HCT116 (cell line): Measurements from ENCODE around the gene SIT1. TPM values are rescaled to one million over a fixed set of nuclear protein-coding genes. Genes with fewer than 3 reads are reported as not detected.

ENCODE experiments used
- ATAC-seq: fragments of 200-7000 bp; cut with Tn5 transposase; 2 replicates; pipeline ENCODE4 v1.9.1; 2020; ENCODE audit warnings: mild to moderate bottlenecking, moderate library complexity
- BruUV-seq: library from RNA; stranded (reverse); fragments of 400-500 nt; replicated peaks from 2 replicates; lab custom pipeline; 2021; lab: Mats Ljungman, UMichigan
- CTCF ChIA-PET: fragments of 300-600 bp; sonication (Branson Sonifier 250); formaldehyde crosslinking; loops from one replicate; lab custom pipeline; 2021; ENCODE audit warnings: antibody characterized with exemption; lab: Charles Lee
- POLR2A ChIA-PET: fragments of 300-600, 350-600 bp; sonication (Branson Sonifier 250); formaldehyde crosslinking; loops from one replicate; lab custom pipeline; 2021; ENCODE audit warnings: antibody characterized with exemption; lab: Charles Lee
- RAD21 ChIA-PET, 2 experiments: fragments of 300-600 bp; sonication (Branson Sonifier 250); formaldehyde crosslinking; loops; one replicate each; lab custom pipeline; 2023; ENCODE audit warnings: low total read pairs in 2 of 2; ENCODE audit not compliant: uncharacterized antibody in 2 of 2, unreplicated experiment in 2 of 2, low non-redundant PET in 1 of 2; lab: Charles Lee
- DNase-seq: peaks from one replicate; pipeline ENCODE4 v3.0.0-alpha.2; 2010; ENCODE audit warnings: low read depth, low spot score
- H2AFZ ChIP-seq: fragments of 200-600 bp; shearing (Covaris generic), sonication (generic); 2 replicates; pipeline ENCODE4 v1.6.1; 2017; ENCODE audit warnings: low read depth, mixed run types, mixed read lengths, antibody characterized with exemption, low read length; ENCODE audit not compliant: poor library complexity, severe bottlenecking
- H3K27ac ChIP-seq: 2 replicates; pipeline ENCODE4 v1.5.1; 2012; ENCODE audit warnings: low read depth, low read length
- H3K27me3 ChIP-seq: fragments of 200-600 bp; sonication (generic); 2 replicates; pipeline ENCODE4 v1.6.1; 2016; ENCODE audit warnings: mixed run types, low read length, mixed read lengths; ENCODE audit not compliant: insufficient read depth
- H3K36me3 ChIP-seq, 2 experiments: fragments of 200-500 bp in 1 of 2; fragments of 200-600 bp in 1 of 2; sonication (Bioruptor generic) in 1 of 2; sonication (generic) in 1 of 2; 2 replicates each; pipeline versions ENCODE4 v1.5.1 to v1.6.1; 2014 to 2016; ENCODE audit warnings: low read length in 2 of 2, inconsistent platforms in 1 of 2, mixed read lengths in 1 of 2, mixed run types in 1 of 2; ENCODE audit not compliant: insufficient read depth in 2 of 2, control insufficient read depth in 1 of 2
- H3K4me1 ChIP-seq, 2 experiments: fragments of 200-600 bp in 1 of 2; sonication (generic) in 1 of 2; 2 replicates each; pipeline versions ENCODE4 v1.5.1 to v1.6.1; 2012 to 2017; ENCODE audit warnings: low read length in 2 of 2, inconsistent platforms in 1 of 2, mild to moderate bottlenecking in 1 of 2, mixed read lengths in 1 of 2, mixed run types in 1 of 2, moderate library complexity in 1 of 2; ENCODE audit not compliant: insufficient read depth in 2 of 2, control insufficient read depth in 1 of 2
- H3K4me2 ChIP-seq: fragments of 200-600 bp; sonication (generic); 2 replicates; pipeline ENCODE4 v1.6.1; 2017; ENCODE audit warnings: mixed run types, low read length, mixed read lengths
- H3K4me3 ChIP-seq, 2 experiments: fragments of 200-600 bp in 1 of 2; sonication (generic) in 1 of 2; replicated peaks in 1 of 2; 2 replicates each; pipeline ENCODE4 v1.5.1; 2011 to 2016; ENCODE audit warnings: low read length in 2 of 2, control low read depth in 1 of 2, low read depth in 1 of 2, mild to moderate bottlenecking in 1 of 2, mixed read lengths in 1 of 2, mixed run types in 1 of 2
- H3K79me2 ChIP-seq: fragments of 200-600 bp; sonication (generic); 2 replicates; pipeline ENCODE4 v1.6.1; 2017; ENCODE audit warnings: mild to moderate bottlenecking, mixed run types, low read length, moderate library complexity, mixed read lengths; ENCODE audit not compliant: insufficient read depth
- H3K9ac ChIP-seq: fragments of 200-600 bp; sonication (generic); 2 replicates; pipeline ENCODE4 v1.6.1; 2016; ENCODE audit warnings: low read length, mixed read lengths
- H3K9me2 ChIP-seq: fragments of 200-600 bp; sonication (generic), shearing (Covaris generic); 2 replicates; pipeline ENCODE4 v1.6.1; 2017; ENCODE audit warnings: mixed run types, mild to moderate bottlenecking, moderate library complexity; ENCODE audit not compliant: insufficient read depth
- H3K9me3 ChIP-seq, 2 experiments: fragments of 200-500 bp in 1 of 2; fragments of 200-600 bp in 1 of 2; sonication (Bioruptor generic) in 1 of 2; sonication (generic) in 1 of 2; 2 replicates each; pipeline ENCODE4 v1.6.1; 2014 to 2017; ENCODE audit warnings: low read length in 2 of 2, mixed read lengths in 2 of 2, inconsistent platforms in 1 of 2, low read depth in 1 of 2, mild to moderate bottlenecking in 1 of 2, mixed run types in 1 of 2, moderate library complexity in 1 of 2; ENCODE audit not compliant: control insufficient read depth in 1 of 2, insufficient read depth in 1 of 2
- H4K20me1 ChIP-seq: fragments of 200-600 bp; sonication (generic), shearing (Covaris generic); 2 replicates; pipeline ENCODE4 v1.6.1; 2017; ENCODE audit warnings: mixed run types, mild to moderate bottlenecking, moderate library complexity; ENCODE audit not compliant: insufficient read depth
- ATF3 ChIP-seq: IDR thresholded peaks from 2 replicates; pipeline ENCODE4 v1.6.1; 2012
- ELF1 ChIP-seq: IDR thresholded peaks from 2 replicates; pipeline ENCODE4 v1.6.1; 2012; ENCODE audit warnings: low read depth, borderline replicate concordance
- RAD21 ChIP-seq: IDR thresholded peaks from 2 replicates; pipeline ENCODE4 v1.6.1; 2012; ENCODE audit warnings: low read depth, mild to moderate bottlenecking
- REST ChIP-seq: IDR thresholded peaks from 2 replicates; pipeline ENCODE4 v1.6.1; 2012; ENCODE audit warnings: low read depth
- SRF ChIP-seq: IDR thresholded peaks from 2 replicates; pipeline ENCODE4 v1.6.1; 2012; ENCODE audit warnings: low read depth
- TCF7L2 ChIP-seq: IDR thresholded peaks from 2 replicates; pipeline ENCODE4 v1.7.0; 2011; ENCODE audit warnings: borderline replicate concordance, inconsistent platforms; ENCODE audit not compliant: insufficient read depth, insufficient read length; ENCODE audit errors: extremely low read depth
- YY1 ChIP-seq: IDR thresholded peaks from 2 replicates; pipeline ENCODE4 v1.6.1; 2011; ENCODE audit warnings: low read length, low read depth, moderate library complexity, mild to moderate bottlenecking; ENCODE audit not compliant: insufficient replicate concordance; ENCODE audit errors: extremely low read depth
- intact Hi-C: fragments of 100-400 bp; cut with micrococcal nuclease; formaldehyde crosslinking; loops from 2 replicates; pipeline ENCODE4 v1.10.0; 2022
- total RNA-seq: library from RNA; stranded (reverse); gene quantifications from one replicate; pipeline ENCODE4 v1.2.1, GENCODE V29; 2021; ENCODE audit not compliant: unreplicated experiment

SIT1 gene
- total RNA-seq, 1 experiment from 2014 or later: not detected

GRCh38 chr9:35609001-35609819 is 41.5 kb downstream of the SIT1 start:
- no peak overlapping the region for H3K4me3 ChIP-seq
- H3K79me2 ChIP-seq: peaks cover 16% of the 10 kb centered on the region; the same call in 1 of the 2 replicates
- no peaks in the 10 kb centered on the region for H4K20me1 ChIP-seq
- no peaks in the 10 kb centered on the region for H3K9me2 ChIP-seq
- no peak for ATAC-seq
- intact Hi-C loops: no loop called here
- H3K4me1 ChIP-seq: peaks cover 6 to 19% of the 10 kb centered on the region in 2 experiments; a peak in 3 of 4 replicates
- no peaks in the 10 kb centered on the region for H3K27me3 ChIP-seq
- H3K36me3 ChIP-seq: peaks cover 3 to 12% of the 10 kb centered on the region in 2 experiments; a peak in 3 of 4 replicates
- H2AFZ ChIP-seq: no peak overlapping the region
- no peaks in the 10 kb centered on the region for H3K9me3 ChIP-seq
- no peak for DNase-seq
- H3K27ac ChIP-seq: no peak overlapping the region
- CTCF ChIA-PET: no interaction called here
- no peak overlapping the region for H3K4me2 ChIP-seq
- H3K9ac ChIP-seq: no peak overlapping the region
- POLR2A ChIA-PET: no interaction called here
- RAD21 ChIA-PET: no interaction called here
- no TSS peak for BruUV-seq
- TF ChIP-seq TCF7L2 (no peak), RAD21 (no peak), ELF1 (no peak), YY1 (no peak), SRF (no peak), REST (no peak), ATF3 (no peak)
